HG03066 (cell line): ENCODE measurements around the gene INCENP.

ENCODE experiments used
- ATAC-seq: cut with Tn5 transposase; IDR thresholded peaks from one replicate; pipeline ENCODE4 v1.9.1; 2021; ENCODE audit warnings: low read depth; ENCODE audit not compliant: unreplicated experiment

INCENP gene

DNA sequence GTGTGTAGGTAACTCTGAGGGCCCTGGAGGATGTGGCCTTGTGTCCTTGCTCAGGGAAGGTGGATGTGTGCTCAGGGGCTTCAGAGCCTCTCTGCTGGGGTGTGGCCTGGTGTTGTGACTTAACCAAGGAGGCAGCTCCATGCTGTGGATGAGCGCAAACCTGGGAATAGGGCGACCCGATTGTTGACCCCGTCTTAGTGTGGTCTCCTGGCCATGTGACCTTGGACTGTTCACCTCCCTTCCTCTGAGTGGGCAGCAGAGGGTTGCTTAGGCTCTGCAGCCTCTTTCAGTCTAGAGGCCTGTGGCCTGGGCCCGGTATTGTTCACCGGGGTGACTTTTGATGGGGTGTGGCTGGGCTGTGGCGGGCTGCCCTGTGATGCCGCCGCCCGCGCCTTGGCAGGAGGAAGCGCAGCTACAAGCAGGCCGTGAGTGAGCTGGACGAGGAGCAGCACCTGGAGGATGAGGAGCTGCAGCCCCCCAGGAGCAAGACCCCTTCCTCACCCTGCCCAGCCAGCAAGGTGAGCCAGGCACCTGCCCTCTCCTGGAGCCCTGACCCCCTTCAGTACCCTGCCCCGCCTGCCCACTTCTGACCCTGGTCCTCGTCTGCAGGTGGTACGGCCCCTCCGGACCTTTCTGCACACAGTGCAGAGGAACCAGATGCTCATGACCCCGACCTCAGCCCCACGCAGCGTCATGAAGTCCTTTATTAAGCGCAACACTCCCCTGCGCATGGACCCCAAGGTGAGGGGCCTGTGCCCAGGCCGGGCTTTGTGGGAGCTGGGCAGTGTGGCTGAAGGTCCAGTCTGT, 16.7 kb downstream of the INCENP start:
- no peak for ATAC-seq

DNA sequence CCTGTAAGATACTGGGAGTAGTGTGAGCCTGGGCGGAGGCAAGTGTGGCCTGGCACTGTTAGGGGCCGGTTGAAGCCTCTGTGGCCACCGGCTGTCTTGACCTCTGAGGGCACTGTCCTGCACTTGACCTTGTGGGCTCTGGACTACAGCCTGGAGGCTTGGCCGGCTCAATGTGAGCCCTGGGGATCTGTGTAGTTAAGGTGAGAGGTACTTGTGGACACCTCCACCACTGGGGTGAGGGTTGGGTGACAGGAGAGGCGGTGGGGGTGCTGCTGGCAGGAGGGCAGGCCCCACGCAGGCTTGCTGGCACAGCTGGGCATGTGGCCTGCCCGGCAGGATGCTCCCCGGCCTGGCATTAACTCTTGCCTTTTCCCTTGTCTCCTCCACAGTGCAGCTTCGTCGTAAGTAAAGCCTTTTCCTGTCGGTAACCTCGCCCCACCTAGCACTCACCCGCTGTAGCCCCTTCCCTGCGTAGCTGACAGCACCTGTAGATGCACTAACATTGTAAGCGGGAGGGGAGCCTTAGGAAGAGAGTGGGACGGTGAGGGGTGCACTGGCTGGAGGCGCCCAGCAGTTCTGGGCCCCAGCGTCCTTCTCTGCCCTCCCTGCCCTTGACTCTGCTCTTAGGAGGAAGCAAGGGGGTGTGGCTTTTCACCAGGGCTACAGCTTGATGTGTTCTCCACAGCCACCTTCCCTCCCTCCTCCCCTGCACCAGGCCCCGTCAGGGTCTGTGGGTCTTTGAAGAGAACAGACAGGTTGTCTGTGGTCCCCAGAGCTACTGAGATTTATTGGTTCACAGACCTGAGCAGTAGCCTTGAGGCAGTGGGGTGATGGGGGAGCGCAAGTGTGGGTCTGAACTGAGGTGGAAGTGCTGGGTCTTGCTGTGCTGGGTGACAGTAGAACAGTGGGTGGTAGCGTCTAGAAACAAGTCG, 17.6 kb downstream of the INCENP start:
- no peak for ATAC-seq

DNA sequence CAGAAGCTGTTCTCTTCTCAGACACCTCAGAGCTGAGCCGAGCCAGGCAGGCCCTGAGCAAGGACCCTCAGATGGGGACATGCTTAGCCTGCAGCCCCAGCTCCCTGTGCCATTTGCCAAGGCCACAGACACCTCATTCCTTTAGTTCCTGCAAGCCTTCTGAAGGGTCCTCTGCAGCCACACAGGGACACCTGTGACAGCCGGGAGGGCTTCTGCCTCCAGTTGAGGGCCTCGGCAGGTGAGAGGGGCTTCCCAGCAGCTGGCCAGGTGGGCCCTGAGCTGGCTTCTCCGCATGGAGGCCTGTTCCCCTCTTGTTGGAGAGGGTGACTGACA, 18.2 kb downstream of the INCENP start:
- ATAC-seq, result no peak

DNA sequence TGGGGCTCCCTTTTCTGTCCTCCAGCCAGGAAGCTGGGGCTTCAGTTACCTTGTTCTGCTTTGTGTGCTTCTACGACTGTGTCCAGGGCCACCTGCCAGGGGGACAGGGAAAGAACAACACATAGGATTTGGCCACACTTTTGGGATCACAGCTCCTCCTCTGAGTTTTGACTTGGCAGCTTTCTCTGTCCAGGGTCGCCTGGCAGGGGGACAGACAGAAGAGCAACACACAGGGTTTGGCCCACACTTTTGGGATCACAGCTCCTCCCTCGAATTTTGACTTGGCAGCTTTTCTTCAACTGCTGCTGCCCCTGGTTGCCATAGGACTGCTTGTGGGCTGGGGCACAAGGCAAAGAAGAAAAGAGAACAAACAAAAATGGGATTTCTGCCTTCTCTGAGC, 19.1 kb downstream of the INCENP start:
- no peak for ATAC-seq

DNA sequence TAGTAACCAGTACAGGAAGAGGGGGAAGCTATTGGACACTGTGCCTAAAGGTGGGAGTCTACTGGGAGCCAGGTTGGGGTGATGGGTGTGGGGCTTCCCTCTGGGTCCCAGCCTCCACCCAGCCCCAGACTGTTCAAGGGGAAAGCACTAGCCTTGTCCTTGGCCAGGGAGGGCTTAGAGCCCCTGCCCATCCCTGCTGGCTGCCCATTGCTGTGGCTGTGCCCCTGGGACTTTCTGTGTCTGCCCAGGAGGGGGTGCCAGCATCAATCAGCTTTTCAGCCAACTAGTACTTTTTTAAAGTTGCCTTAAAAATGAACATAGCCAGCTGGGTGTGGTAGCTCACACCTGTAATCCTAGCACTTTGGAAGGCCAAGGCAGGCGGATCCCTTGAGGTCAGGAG, 19.9 kb downstream of the INCENP start:
- ATAC-seq, result no peak

DNA sequence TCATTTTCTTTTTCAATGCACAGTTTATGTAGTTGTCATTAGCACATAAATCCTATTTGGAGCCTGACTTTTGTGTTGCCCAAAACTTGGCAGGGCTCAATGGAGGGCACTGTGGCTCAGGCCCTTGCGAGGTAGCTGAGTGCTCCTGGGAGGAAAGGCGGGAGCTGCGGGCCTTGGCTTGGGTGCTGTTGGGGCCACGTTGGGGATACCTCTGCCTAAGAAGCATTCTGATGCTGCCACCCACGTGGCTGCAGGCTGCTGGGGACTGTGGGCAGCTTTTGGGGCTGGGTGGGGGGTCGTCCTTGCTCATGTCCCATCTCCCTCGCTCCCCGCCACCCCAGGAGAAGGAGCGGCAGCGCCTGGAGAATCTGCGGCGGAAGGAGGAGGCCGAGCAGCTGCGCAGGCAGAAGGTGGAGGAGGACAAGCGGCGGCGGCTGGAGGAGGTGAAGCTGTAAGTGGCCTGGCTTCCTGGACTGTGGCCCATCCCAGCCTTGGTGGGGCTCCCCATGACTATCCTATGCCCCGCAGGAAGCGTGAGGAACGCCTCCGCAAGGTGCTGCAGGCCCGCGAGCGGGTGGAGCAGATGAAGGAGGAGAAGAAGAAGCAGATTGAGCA, 20.9 kb downstream of the INCENP start:
- ATAC-seq, result no peak

DNA sequence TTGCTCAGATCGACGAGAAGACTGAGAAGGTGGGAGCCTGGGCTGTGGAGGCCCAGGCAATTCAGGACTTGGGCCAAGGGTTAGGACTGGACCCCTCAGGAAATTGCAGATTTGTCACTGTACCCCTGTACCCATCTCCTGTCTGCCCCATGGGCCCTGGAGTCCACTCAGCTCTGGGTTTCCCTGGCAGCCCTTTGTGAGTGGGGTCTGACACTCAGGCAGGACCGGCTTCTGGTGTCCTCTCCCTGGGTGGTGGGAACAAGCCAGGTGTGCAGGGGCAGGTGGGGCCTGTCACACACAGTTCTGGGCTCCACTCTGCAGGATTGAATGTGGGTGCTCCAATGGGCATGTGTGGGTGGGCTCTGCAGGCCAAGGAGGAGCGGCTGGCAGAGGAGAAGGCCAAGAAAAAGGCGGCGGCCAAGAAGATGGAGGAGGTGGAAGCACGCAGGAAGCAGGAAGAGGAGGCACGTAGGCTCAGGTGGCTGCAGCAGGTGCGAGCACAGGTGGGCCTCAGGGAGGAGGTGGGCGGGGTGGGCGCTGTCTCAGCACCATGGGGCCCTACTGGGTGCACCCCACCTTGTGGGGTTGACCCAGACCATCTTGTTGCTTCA, 21.6 kb downstream of the INCENP start:
- no peak for ATAC-seq

DNA sequence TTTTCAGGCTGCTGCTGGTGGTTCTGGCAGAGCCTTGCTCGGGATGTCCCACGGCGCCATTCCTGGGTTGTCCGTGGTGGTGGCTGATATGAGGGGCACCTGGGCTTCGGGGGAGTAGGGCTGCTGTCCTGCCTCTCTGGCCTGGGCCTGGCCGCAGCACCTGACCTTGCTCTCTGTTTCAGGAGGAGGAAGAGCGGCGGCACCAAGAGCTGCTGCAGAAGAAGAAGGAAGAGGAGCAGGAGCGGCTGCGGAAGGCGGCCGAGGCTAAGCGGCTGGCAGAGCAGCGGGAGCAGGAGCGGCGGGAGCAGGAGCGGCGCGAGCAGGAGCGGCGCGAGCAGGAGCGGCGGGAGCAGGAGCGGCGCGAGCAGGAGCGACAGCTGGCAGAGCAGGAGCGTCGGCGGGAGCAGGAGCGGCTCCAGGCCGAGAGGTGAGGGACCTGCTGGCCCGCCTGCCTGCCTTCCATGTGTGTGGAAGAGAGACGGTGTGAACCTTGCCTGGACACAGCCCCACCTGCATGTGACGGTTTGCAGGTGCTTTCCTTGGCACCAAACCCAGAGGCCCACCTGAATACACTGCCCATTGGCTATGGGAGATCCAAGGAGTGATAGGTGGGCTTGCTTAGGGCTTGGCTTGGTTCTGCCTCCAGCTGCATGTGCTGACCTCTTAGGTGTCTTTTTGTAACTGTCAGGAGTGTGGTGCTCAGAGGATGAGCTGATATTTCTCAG, 22.8 kb downstream of the INCENP start:
- ATAC-seq, result no peak

DNA sequence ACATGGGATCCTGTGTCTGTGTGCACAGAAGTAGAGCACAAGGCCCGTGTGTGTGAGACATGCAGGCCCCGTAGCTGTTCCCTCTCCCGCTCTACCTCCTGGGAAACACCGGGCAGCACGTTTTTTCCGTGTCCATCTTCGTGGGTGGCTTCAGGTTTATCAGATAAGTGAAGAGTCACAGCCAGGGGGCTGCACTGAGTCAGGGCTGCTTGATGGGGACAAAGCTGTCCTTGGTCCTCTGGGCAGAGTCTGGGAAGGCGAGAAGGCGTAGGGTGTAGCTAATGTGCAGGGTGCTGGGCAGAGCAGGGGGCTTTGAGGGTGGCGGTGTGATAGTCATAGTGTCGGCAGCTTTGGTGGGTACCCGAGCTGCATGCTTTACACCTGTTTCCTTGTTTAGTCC, 23.7 kb downstream of the INCENP start:
- no peak for ATAC-seq

DNA sequence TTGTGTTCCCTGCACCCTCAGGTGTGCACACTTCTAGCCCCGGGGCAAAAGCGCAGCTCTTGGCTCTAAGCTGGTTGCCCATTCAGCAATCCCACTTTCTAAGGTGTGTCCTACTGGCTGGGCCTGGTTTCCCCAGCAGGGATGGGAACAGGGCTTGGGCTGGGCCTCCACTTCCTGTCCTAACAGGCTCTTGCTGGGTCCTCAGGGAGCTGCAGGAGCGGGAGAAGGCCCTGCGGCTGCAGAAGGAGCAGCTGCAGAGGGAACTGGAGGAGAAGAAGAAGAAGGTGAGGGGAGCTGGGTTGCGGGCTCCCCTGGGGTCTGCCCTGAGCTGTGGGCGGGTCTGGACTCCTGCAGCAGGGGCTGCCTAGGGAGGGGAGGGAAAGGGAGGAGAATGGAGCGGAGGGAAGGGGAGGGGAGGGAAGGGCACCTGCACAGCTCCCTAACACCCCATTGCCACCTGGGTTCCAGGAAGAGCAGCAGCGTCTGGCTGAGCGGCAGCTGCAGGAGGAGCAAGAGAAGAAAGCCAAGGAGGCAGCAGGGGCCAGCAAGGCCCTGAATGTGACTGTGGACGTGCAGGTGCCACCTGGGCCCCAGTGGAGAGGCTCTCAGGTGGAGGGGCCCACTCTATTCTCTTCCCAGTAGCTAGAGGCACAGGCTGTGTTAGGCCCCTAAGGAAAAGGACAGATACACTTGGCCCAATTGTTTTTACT, 24.6 kb downstream of the INCENP start:
- no peak for ATAC-seq

DNA sequence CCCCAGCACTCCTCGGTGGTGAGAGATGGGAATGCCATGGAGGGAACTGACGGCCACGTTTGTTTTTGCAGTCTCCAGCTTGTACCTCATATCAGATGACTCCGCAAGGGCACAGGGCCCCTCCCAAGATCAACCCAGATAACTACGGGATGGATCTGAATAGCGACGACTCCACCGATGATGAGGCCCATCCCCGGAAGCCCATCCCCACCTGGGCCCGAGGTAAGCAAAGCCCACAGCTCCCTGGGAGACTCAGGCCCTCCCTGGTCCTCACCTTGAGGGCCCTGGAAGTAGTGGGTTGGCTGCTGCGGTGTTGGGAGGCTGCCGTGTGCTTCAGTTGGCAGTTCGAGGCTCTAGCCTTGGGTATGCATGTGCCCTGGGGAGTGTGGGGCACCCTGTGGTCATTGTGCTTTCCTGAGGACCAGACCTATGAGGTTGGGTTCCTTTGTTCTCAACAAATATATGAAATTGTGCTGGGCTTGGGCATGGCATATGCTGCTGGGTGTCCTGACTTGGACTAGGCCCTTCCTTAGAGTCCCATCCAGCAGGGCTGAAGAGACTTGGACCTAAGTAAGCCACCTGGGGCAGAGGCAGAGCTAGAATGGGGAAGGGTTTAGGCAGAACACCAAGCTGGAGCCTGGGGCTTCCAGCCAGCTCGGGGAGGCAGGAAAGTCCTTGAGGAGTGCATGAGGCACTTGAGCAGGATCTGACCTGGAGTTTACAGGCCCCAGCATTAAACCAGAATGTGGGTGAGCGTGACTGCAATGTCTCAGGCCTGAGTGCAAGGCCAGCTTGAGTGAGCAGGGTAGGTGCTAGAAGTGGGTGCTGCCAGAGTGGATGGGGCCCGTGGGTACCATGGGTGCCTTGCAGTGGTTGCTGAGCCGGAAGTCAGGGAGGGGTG, 26.4 kb downstream of the INCENP start:
- ATAC-seq, result no peak

DNA sequence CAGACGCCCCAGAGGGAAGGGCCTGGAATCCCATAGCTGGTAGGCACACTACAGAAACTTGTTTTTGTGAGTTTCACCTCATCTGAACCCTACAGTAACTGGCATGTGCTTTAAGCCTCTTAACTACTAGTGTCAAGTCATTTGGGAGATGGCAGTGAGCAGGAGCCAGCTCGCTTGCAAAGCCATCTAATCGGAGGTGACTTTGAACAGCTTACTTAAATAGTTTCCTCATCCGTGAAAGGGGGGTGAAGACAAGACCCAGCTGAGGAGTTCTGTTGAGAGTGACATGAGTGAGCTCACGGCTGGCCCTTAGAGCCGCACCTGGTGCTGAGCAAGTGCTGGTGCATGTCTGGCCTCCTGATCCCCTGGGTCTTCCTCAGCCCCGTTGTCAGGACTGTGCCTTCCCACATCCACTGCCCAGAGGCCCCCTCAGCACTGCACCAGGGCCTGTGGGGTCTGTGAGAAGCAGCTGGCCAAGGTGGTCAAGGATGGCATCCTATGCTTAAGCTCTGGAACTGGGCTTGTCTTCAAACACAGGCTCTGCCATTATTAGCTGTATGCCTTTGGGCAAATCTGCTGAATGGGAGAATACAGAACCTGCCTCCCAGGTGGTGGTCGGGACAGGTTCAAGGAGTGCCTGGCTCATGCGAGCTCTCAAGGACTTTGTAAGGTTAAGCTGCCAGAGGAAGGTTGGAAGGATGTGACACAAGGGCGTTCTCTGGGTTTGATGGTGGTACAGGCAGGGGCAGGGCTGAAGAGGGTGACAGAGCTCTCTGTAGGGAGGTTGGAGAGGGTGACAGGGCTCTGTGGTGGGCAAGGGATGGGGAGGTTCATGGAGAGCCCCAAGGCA, 27.3 kb downstream of the INCENP start:
- no peak for ATAC-seq

DNA sequence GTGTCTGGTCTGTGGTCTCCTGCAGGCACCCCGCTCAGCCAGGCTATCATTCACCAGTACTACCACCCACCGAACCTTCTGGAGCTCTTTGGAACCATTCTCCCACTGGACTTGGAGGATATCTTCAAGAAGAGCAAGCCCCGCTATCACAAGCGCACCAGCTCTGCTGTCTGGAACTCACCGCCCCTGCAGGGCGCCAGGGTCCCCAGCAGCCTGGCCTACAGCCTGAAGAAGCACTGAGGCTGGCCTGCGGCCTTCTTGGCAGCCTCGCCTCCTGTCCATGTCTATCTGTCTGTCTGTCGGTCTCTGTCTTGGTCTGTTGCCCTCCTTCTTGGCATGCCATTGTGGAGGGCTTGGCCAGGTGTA, 27.9 kb downstream of the INCENP start:
- ATAC-seq, result no peak

DNA sequence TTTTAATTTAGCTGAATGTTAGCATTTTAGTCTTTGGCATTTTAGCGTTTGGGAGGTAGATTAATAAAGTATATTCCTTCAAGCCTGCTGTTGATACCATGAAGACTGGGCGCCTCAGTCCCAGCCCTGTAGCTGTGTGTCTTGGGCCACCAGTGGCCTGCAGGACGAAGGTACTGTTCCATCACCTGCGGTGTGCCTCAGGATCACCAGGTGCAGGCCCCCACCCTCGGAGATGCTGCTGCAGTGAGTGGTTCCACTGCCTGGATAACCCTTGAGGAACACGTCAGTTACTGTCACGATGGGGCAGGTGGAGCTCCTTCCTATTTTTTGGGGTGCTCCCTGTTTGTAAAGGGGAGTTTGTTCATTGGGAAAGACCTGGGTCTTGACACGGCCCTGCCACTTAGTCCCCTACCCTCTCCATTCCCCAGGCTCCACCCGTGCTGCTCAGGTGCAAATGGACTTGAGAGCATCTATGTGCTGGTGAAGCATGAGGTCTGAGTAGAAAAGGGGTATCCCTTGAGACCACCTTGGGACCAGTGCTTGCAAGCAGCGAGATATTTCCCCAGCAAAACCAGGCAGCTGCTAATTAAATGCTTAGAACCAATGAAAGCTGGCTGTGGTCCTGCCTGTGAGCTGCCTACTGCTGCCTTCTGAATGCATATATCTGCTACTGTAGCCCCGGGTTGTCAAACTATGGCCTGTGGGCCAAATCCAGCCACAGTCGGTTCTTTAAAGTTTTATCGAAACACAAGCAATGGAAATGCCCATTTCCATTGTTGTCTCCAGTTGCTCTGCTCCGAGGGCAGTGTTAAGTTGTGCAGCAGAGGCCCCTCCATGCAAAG, 28.7 kb downstream of the INCENP start:
- no peak for ATAC-seq

DNA sequence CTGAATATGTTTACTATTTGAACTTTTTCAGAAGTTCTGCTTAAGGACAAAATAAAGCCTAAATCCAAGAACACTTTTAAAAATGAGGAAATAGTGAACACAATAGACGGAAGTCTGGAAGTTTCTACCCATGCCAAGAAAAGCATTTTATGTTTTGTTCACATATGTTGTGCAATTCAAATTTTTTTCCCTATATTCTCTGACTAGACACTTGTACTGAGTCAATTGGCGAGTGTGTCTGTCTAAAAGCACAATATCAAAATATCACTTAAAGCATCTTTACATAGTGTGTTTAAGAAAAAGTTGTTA, 29.2 kb downstream of the INCENP start:
- ATAC-seq, result no peak

DNA sequence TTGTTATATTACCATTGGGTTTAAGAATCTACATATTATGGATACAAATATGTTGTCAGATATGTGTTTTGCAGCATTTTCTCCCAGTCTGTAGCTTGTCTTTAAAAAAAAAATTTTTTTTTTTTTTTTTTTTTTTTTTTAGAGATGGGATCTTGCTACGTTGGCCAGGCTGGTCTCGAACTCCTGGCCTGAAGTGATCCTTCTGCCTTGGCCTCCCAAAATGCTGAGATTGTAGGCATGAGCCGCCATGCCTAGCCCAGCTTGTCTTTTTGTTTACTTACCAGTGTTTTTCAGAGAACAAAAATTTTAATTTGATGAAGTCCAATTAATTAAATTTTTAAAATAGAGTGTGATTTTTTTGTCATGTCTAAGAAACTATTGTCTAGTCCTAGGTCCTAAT, 29.8 kb downstream of the INCENP start:
- ATAC-seq, result no peak

DNA sequence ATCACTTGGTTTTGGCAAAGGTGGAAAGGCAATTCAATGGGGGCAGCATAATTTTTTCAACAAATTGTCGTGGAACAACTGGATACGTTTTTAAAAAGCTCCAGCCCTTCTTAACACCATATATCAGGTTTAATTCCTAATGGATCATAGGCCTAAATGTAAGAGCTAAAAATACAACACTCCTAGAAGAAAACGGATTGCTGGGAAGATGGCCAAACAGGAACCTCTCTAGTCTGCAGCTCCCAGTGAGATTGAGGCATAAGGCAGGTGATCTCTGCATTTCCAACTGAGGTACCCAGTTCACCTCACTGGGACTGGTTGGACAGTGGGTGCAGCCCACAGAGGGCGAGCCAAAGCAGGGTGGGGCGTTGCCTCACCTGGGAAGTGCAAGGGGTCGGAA, 33.8 kb downstream of the INCENP start:
- no peak for ATAC-seq
